Prostate gland (tissue), 2 donors: ENCODE measurements around the gene SINHCAF. TPM values are rescaled to one million over a fixed set of nuclear protein-coding genes. Genes with fewer than 3 reads are reported as not detected.

Source experiments
- DNase-seq: peaks from one replicate; pipeline ENCODE4 v3.0.0-alpha.2; 2019; ENCODE audit warnings: low spot score
- H3K27ac ChIP-seq, 2 donors: fragments of 200-600 bp; sonication (generic); 2 replicates each; pipeline ENCODE4 v1.5.1; 2017 to 2019
- H3K27me3 ChIP-seq: fragments of 200-600 bp; sonication (generic); replicated peaks from 2 replicates; pipeline ENCODE4 v1.5.1; 2019; ENCODE audit not compliant: insufficient read depth
- H3K36me3 ChIP-seq, 2 donors: fragments of 200-600 bp; sonication (generic); 1 replicate in 1 of 2; 2 replicates in 1 of 2; pipeline versions ENCODE4 v1.5.1 to v1.8.1; 2017 to 2019
- H3K4me1 ChIP-seq: fragments of 200-600 bp; sonication (generic); replicated peaks from 2 replicates; pipeline ENCODE4 v1.5.1; 2019
- H3K4me3 ChIP-seq, 2 donors: fragments of 200-600 bp; sonication (generic); 2 replicates each; pipeline ENCODE4 v1.5.1; 2017 to 2019
- H3K9me3 ChIP-seq: fragments of 200-600 bp; sonication (generic); 2 replicates; pipeline ENCODE4 v1.5.1; 2017
- CTCF ChIP-seq, 4 experiments: fragments of 200-600 bp in 2 of 4; fragments of 450-650 bp in 2 of 4; sonication (generic) in 2 of 4; IDR thresholded peaks; 1 replicate in 3 of 4; 2 replicates in 1 of 4; pipeline ENCODE4 v1.5.1; 2016 to 2019; ENCODE audit warnings: antibody characterized with exemption in 4 of 4, mild to moderate bottlenecking in 2 of 4, moderate library complexity in 2 of 4
- POLR2A ChIP-seq: fragments of 450-650 bp; IDR thresholded peaks from one replicate; pipeline ENCODE4 v1.6.1; 2016; ENCODE audit warnings: antibody characterized with exemption, mild to moderate bottlenecking
- POLR2AphosphoS5 ChIP-seq: sonication (generic); formaldehyde crosslinking; IDR thresholded peaks from one replicate; pipeline ENCODE4 v1.6.1; 2017; ENCODE audit warnings: antibody characterized with exemption
- WGBS: methylation state at CpG from one replicate; pipeline ENCODE4 v1.1.5; 2018; 5-methylcytosine and 5-hydroxymethylcytosine counted together
- intact Hi-C: fragments of 100-400 bp; cut with DNase I; formaldehyde crosslinking; loops from one replicate; pipeline ENCODE4 v1.14.2; 2022
- total RNA-seq, 2 donors: library from RNA; depleted of rRNA; stranded (reverse); fragments of >200 nt; gene quantifications; one replicate each; pipeline ENCODE4 v1.1.0, GENCODE V29; 2016

Gene SINHCAF
- total RNA-seq, 2 donors from 2014 or later: 69.1 to 74.1 TPM

DNA sequence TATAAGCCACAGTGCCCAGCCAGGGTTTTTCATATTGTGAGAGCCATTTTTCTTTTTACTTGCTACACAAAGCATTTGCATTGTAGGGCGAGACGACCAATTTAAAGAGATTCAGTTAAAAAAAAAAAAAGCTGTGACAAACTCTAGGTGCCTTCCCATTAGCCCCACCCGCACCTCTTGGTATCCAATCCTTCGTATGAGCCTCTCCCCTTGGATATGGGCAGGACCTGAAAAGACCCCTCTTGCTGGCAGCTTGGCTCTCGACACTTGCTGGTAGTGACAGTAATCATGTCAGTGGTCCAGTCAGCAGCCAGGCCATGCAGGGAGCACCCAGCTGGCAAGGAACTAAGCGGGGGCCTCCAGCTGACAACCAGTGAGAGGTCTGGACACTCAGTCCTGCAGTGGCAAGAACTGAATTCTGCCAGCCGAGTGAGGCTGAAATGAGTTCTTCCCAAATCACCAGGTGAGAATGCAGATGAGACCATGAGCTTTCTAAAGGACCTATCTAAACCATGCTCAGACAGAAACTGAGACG is 46.5 kb downstream of the SINHCAF start:
- intact Hi-C loops: loop anchor here (5.0 kb wide), 1 partner anchor 43 kb away; no protein-coding TSS in a partner anchor

DNA sequence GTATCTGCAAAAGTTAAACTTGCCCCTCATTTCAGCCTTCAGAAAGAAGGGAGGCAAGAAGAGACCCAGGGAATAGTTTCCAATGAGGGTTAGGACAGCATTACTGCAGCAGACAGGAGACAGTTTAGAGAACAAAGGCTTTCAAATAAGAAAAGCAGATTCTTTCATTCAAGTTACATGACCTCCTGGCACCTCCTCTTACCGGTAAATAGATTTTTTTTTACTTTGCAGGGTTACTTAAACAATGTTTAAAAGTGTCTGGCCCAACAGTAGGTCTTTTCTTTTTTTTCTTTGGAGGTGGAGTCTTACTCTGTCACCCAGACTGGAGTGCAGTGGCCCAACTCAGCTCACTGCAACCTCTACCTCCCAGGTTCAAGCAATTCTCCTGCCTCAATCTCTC is 47.1 kb downstream of the SINHCAF start:
- Histone ChIP-seq H3K9me3 (no peaks in the 10 kb centered on the region), H3K4me3 (no peak overlapping the region), H3K36me3 (no peaks in the 10 kb centered on the region), H3K27me3 (no peaks in the 10 kb centered on the region), H3K27ac (peak overlapping the region; percentile 13 to 21), H3K4me1 (no peaks in the 10 kb centered on the region)
- 28% methylated on average over 1 of the region's 1 CpG for WGBS
- no peak for DNase-seq
- intact Hi-C loops: loop anchor here (5.0 kb wide), 1 partner anchor 43 kb away; no protein-coding TSS in a partner anchor
- TF ChIP-seq POLR2AphosphoS5 (no peak), CTCF (IDR thresholded peaks at IDR 0.05) (no peak), POLR2A (no peak)

More for the DNA sequence above, 46.5 kb downstream of the SINHCAF start:
- WGBS: 81% methylated on average over 8 of the region's 8 CpGs
- no peak for DNase-seq
- Histone ChIP-seq H3K9me3 (no peaks in the 10 kb centered on the region), H3K4me3 (no peak overlapping the region), H3K36me3 (no peaks in the 10 kb centered on the region), H3K27me3 (no peaks in the 10 kb centered on the region), H3K4me1 (no peaks in the 10 kb centered on the region), H3K27ac (peak overlapping the region; percentile 13 to 21)
- TF ChIP-seq POLR2AphosphoS5 (no peak), POLR2A (no peak), CTCF (IDR thresholded peaks at IDR 0.05) (no peak)

GRCh38 chr12:31278424-31278823 is 47.5 kb downstream of the SINHCAF start:
- no peak for DNase-seq
- Histone ChIP-seq H3K9me3 (no peaks in the 10 kb centered on the region), H3K4me1 (no peaks in the 10 kb centered on the region), H3K4me3 (no peak overlapping the region), H3K27me3 (no peaks in the 10 kb centered on the region), H3K27ac (peak overlapping the region; percentile 13 to 21), H3K36me3 (no peaks in the 10 kb centered on the region)
- no peak for TF ChIP-seq POLR2A
- no peak for TF ChIP-seq CTCF (IDR thresholded peaks at IDR 0.05)
- no peak for TF ChIP-seq POLR2AphosphoS5
- intact Hi-C loops: loop anchor here (5.0 kb wide), 1 partner anchor 44 kb away; no protein-coding TSS in a partner anchor
- WGBS: 28% methylated on average over 4 of the region's 4 CpGs

DNA sequence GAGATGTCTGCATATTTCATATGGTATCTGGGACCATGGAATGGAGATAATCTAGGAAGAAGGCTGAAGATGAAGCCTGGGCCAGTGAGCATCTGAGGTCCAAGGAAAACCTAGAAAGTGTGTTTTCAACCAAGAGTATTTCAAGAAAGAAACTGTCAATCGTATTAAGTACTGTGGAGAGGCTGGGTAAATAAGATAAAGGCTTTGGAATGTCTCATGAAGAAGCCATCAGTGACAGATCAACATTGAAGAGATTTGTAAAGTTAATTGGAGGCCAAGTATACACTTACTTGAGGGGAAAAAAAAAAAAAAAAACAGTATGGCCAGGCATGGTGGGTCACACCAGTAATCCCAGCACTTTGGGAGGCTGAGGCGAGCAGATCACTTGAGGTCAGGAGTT is 48.9 kb downstream of the SINHCAF start:
- Histone ChIP-seq H3K4me1 (no peaks in the 10 kb centered on the region), H3K27me3 (no peaks in the 10 kb centered on the region), H3K4me3 (no peak overlapping the region), H3K36me3 (no peaks in the 10 kb centered on the region), H3K9me3 (no peaks in the 10 kb centered on the region), H3K27ac (no peak overlapping the region)
- TF ChIP-seq POLR2A: no peak
- no peak for TF ChIP-seq POLR2AphosphoS5
- TF ChIP-seq CTCF (IDR thresholded peaks at IDR 0.05): no peak
- 80% methylated on average over 2 of the region's 2 CpGs for WGBS
- intact Hi-C loops: loop anchor here (5.0 kb wide), 1 partner anchor 45 kb away; no protein-coding TSS in a partner anchor
- no peak for DNase-seq

DNA sequence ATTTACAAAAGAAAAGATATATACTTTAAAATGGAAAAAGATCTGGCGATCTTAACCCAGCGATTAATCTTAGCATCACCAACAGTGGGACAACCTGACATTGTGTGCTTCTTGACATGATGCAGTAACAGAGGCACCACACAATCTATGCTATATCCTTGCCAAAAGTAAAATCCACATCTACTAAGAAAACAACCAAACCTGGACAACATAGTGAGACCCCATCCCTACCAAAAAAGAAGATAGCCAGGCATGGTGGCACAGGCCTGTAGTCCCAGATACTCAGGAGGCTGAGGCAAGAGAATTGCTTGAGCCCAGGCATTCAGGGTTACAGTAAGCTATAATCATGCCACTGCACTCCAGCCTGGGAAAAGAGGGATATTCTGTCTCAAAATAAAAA is 50.5 kb downstream of the SINHCAF start:
- TF ChIP-seq POLR2A (no peak), POLR2AphosphoS5 (no peak), CTCF (IDR thresholded peaks at IDR 0.05) (no peak)
- no peaks in the 10 kb centered on the region for H3K4me1 ChIP-seq
- 98% methylated on average over 2 of the region's 2 CpGs for WGBS
- H3K27ac ChIP-seq: no peak overlapping the region
- no peaks in the 10 kb centered on the region for H3K27me3 ChIP-seq
- intact Hi-C loops: loop anchor here (5.0 kb wide), 1 partner anchor 47 kb away; no protein-coding TSS in a partner anchor
- DNase-seq: no peak
- H3K9me3 ChIP-seq: no peaks in the 10 kb centered on the region
- H3K4me3 ChIP-seq: no peak overlapping the region
- no peaks in the 10 kb centered on the region for H3K36me3 ChIP-seq
